IPS-11a (cell line): ENCODE results near the gene IQGAP3.
"Not testable (repeated sequence)": the region's sequence is repeated elsewhere in the genome, so short reads cannot be mapped to it uniquely, and the experiment has no call there.

ENCODE experiments used
- H3K4me3 ChIP-seq: one replicate; pipeline ENCODE4 v1.5.1; 2013; ENCODE audit warnings: low read depth, low read length, control low read depth

The IQGAP3 gene

DNA sequence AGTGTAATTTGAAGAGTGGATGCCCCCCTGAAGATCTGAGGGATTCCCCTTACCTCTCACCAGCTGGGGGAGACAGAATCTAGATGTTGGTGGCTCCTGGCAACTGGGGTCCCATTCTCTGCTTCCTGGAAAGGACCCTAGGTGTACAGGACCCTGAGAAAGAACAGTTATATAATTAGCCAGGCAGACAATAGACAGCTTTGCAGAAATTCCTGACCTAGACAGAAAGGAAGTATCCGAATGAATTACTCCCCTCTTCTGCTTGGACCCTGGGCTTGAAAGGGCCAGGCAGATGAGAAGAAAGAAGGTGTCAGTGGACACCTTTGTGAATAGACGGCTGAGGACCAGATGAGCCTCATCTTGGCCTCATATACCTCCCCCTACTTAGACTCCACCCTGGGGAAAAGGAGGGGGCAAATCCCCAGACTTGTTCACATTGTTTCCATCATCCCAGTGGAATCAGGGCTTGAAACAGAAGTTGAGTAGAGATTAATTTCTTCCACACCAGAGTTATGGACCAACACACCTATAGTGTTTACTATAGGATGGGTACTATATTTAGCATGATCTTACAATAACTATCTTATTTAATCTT lies 1.8 kb upstream of the IQGAP3 start:
- H3K4me3 ChIP-seq: no peak overlapping the region

DNA sequence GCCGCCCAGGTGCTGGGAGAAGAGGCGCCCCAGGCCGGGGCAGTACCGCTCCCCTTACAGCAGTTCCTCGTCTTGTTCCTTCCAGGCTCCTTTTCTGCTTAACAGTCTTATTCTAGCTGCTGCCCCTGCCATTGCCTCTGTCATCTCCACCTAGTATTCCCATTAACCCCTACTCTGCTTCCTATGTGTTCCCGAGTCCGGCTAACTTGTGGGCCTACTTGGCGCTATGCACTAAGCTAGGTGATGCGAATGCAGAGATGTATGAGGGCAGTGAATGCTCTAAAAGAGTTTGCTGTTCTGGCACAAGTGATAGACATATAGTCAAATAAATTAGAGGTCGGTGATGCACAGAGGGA lies 276 bp upstream of the IQGAP3 start:
- no peak overlapping the region for H3K4me3 ChIP-seq

DNA sequence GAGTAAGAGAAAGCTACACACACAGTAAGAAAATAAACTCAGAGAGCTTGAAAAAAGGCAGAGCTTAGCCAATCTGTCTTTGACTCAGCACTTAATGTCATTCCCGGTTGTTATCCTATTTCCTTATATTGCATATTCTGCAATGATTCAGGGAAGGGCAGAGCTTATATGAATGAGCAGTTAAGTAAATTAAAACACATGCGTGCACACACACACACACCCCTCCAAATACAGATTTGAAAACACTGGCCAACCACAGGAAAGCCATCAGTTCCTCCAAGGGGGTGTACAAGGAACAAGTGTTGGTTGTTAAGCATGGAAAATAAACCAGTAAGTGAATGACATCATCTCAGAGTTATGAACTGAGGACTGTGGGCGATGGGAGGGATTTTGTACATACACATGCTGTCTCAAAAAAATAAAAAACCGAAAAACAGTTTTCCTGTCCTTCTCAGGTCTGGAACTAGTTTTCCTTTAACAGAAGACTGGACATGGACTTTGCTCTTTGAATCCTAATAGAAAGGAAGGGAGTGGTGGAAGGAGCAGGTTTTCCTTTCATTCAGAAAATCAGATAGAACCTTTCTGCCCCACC lies 1.0 kb downstream of the IQGAP3 start:
- H3K4me3 ChIP-seq: peak overlapping the region; percentile 90

DNA sequence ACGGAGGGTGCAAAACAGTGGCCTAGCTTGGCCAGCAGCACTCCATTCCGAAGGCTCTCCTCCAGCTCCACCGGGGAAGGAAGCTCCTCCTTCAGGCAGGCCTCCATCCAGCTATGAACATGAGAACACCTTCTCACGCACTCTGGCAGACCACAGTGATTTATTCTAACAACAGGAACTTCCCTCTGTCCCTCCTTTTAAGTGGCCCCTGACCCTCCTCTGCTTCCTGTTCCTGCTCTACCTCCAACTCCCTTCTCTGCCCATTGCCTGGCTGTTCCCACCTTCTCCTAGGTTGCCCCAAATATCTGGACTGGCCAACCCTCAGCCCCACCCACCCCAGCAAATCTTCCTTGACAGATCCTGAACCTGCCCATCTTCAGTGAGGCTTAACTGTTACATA lies 5.9 kb downstream of the IQGAP3 start:
- H3K4me3 ChIP-seq: no peak overlapping the region

DNA sequence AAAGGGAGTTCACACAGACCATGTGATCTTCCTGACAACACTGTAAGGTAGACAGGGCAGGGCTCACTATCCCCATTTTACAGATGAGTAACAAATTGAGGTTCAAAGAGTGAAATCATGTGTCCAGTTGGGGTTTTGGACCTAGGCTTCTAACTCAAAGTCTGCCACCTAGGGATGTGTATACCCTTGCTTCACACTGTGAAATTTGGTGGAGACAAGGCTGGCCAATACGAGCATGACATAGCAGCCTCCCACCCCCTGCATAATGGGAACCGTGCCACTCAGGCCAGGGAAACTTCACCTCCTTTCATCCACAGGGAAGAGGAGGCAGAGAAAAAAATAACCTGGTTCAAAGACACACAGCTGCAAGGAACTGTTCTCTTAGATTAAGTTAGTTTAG lies 6.8 kb downstream of the IQGAP3 start:
- no peak overlapping the region for H3K4me3 ChIP-seq

DNA sequence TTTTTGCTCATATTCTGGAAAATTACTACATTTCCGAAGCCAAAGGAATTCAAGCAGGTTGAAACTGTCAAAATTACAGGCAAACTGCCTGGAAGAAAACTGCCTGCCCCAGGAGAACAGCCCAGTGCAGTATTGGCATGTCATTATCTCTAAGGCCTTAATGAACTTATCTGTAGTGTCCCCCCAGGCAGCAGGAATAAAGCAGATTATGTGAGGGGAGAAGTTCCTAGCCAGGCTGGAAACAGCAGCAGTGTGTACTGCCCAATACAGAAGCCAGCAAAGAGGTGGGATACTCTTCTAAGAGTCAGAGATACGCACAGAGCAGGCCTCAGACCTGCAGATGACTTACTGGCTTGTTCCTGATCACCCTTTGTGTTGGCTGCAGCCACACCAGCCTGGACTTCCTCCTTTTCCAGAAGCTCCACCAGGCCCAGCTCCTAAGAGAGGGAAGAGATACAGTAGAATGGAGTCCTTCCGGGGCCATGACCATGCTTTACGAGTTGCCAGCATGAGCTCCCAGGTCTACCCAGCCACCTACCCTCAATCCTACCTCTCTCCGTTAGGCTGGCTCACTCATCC lies 11.7 kb downstream of the IQGAP3 start:
- no peak overlapping the region for H3K4me3 ChIP-seq

DNA sequence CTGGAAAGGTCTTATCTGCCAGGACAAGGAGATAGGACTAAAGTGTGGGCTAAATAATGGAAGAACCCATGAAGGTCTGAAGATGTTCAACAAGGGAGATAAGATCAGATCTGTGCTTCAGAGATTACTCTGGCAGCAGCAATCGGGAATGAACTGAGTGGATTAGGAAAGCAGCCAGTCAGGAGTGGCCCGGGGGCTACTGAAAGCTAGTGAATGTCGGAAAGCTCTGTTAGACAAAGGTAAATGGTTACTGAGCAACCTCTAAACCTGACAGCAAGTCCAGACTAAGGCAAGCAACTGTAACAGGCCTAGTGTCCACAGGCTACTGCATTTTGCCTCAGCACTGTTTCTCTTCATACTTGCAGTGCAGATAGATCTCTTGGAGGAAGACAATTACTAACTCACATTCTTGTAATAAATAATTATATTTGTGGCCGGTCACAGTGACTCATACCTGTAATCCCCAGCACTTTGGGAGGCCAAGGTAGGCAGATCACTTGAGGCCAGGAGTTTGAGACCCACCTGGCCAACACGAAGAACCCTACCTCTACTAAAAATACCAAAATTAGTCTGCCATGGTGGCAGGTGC lies 12.5 kb downstream of the IQGAP3 start:
- no peak overlapping the region for H3K4me3 ChIP-seq

DNA sequence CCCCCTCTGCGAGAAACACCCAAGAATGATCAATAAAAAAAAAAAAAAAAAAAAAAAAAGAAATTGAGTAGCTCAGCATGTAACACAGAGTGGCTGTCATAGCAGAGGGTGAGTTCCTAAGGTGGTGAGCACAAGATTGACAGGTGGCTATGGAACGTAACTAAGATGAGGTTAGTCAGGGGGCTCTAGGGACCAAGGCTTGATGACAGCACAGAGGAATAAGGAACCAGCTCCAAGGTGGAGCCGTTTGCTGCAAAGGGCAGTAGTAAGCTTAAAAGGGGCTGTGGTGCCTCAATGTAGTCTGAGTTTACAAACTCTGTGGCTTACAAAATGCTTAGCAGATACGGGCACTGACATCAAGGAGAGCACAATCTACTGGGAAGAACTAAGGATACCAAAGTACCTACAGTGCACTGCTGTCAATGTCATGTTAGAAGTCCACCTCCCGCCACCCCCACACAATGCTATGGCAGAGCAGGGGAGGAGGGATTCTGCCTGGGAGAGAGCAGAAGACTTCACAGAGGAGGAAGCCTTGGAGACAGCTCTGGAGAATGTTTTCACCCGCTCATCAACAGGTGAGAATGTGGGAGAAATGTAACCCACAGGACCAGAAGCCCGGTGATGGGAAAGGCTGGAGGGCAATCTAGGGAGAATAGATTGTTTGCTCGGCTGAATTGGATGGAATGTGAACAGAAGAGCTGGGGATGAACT lies 13.1 kb downstream of the IQGAP3 start:
- no peak overlapping the region for H3K4me3 ChIP-seq

DNA sequence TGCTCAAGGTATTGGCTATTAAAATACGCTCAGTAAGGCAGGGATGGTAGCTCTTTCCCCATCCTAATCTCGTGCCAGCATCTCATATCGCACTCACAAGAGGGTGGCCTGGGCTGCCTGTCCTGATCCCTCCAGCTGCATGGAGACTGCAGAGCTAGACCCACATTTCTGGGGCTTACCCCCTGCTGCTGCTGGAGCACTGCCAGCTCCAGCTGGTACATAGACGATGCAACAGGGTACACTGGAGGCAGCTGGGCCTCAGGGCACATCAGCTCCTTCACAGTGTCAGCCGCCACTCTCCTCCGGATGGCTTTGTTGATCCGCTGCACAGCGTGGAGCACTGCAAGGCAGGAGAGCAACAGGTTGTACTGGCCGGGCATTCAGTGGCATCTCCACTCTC lies 16.0 kb downstream of the IQGAP3 start:
- no peak overlapping the region for H3K4me3 ChIP-seq

DNA sequence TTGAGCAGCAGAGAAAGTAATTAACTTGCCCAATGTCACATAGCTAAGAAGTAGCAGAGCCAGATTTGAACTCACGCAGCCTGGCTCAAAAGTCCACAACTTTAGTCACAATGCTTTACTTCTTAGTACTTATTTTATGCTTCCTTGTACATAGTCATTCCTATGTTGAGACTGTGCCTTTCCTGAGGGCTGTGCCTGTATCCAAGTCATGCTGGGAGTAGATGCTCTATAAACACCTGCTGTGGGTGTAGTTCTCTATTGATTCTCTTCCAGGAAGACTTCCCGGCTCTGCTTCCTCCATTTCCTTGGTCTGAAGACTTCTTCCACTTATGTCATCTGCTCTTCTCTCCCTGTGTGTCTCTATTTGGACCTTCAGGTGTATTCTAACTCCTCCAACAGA lies 16.6 kb downstream of the IQGAP3 start:
- no peak overlapping the region for H3K4me3 ChIP-seq

DNA sequence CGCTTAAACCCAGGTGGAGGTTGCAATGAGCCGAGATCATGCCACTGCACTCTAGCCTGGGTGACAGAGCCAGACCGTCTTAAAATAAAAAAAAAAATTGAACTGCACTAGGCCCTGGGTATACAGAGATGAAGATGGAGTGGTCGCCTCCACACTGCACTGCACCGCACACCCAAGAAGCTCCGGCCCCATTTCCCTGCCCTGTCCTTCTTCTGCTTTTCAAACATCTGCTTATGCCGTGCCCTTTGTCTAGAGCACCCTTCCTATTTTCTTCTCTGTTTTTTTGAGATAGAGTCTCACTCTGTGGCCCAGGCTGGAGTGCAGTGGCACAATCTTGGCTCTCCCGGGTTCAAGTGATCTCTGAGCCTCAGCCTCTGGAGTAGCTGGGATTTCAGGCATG lies 17.4 kb downstream of the IQGAP3 start:
- H3K4me3 ChIP-seq: no peak overlapping the region

DNA sequence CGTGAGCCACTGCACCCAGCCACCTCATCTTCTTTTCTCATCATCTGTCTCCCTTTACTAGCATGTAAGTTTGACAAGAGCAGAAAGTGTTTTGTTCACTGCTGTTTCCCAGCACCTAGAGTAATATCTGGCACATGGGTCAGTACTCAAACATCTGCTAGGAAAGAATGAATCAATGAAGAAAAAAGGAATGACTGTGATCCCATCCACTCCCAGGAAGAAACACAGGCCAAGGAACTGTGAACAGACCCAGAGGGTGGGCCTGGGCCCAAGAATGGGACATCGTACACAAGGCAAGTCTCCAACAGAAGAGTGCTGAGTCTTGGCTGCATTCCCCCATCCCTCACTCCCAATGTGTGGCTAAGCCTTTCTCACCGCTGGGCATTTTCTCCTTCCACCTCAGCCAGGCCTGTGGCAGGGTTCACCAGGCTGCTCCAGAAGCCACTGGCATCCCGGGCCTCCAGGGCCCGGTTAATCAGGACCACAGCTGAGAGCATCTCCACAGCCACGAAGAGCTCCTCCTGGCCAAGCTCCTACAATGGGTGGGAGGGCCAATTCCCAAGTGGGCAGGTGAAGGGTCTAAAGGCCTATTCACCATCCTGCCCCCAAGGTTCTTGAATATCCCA lies 18.4 kb downstream of the IQGAP3 start:
- H3K4me3 ChIP-seq: no peak overlapping the region

DNA sequence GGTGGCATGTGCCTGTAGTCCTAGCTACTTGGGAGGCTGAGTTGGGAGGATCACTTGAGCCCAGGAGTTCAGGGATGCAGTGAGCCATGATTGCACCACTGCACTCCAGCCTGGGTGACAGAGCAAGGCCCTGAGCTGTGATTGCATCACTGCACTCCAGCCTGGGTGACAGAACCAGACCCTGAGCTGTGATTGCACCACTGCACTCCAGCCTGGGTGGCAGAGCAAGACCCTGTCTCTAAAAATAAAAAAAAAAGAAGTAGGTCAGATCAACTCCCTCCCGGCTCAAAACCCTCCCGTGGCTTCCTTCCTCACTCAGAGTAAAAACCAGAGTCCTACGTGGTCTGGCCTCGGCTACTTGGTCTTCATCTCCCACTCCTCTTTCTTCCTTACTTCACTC lies 19.4 kb downstream of the IQGAP3 start:
- H3K4me3 ChIP-seq: not testable (repeated sequence)

DNA sequence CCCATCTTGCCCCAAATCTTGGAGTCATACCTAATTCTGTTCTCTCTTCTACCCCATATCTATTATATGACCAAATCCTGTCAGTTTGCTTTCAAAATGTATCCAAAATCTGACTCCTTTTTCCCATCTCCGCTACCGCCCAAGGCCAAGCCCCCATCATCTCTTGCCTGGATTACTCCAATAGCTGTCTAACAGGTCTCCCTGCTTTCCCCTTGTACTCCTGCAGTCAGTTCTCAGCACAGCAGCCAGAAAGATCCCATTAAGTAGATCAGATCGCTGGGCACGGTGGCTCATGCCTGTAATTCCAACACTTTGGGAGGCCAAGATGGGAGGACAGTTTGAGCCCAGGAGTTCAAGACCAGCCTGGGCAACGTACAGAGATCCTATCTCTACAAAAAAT lies 19.8 kb downstream of the IQGAP3 start:
- no peak overlapping the region for H3K4me3 ChIP-seq

DNA sequence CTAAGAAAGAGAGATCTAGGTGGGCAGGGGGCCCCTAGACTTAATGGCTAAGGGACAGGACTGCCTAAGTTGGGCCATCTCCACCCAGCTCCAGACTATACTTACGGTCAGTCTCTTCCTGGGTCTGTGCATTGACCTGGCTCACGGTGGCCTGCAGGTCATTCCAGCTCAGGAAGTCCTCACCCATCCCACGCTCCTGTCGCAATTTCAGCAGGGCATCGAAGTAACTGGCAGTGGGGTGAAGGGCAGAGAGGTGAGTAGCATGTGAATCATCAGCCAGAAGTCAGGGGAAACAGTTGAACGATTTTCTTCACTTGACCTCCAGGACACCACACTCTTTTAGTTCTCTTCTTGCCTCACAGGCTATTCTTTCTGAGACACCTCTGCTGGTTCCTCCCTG lies 20.5 kb downstream of the IQGAP3 start:
- H3K4me3 ChIP-seq: no peak overlapping the region

DNA sequence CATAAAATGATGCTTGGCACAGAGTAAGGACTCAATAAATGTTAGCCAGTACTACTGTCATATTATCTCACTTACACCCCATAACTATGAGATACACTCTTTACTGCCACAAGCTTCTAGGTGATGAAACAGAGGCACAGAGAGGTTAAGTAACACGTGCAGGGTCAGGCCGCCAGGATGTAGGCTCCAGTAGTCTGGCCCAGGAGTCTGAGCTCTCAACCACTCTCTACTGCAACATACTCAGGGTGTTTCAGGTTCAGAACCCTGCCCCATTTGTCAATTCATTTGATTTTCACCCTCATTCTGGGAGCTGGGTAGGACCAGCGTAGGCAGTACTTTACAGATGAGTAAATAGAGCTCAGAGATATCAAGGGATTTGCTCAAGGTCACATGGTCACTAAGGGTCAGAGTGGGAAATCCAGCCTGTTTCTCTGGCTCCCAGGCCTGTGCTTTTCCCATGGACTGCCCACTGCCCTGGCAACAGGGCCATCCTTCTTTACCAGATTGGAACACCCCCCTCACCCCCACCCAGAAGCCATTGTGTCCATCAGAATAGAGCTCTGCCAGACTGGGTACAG lies 21.2 kb downstream of the IQGAP3 start:
- no peak overlapping the region for H3K4me3 ChIP-seq

DNA sequence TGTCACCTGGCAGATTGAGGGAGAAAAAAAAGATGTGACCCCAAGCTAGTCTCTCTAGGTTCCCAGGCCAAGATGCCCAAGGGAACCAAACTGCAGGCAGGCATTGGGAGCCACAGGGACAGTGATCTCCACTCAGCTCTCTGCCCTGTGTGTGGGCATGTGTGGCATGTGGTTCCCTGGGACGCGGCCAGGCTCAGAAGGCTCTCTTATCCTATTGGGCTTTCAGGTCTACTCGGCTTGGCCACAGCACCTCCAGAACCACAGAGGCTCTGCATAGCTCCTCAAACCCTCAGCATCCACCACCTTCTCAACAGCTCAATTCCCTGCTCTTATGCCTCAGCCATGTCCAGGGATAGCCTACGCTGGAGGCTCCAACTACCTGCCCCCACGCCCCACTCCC lies 22.0 kb downstream of the IQGAP3 start:
- no peak overlapping the region for H3K4me3 ChIP-seq

DNA sequence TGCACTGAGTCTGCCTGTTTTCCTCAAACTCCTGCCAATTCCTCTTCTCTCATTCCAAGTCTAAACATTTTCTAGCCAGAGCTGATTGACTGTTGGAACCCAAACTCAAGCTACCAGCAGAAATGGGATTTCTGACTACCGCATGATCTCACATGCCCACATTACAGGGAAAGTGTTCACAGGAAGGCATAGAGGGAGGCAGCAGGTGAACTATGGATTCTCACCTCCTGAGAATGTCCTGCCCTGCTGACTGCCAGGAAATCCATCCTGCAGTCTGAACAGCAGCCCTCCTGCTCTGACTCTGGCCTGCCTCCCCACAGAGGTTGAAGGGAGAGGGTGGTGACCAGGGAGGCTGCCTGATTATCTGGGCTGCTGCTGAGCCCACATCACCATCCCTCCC lies 22.5 kb downstream of the IQGAP3 start:
- H3K4me3 ChIP-seq: no peak overlapping the region

DNA sequence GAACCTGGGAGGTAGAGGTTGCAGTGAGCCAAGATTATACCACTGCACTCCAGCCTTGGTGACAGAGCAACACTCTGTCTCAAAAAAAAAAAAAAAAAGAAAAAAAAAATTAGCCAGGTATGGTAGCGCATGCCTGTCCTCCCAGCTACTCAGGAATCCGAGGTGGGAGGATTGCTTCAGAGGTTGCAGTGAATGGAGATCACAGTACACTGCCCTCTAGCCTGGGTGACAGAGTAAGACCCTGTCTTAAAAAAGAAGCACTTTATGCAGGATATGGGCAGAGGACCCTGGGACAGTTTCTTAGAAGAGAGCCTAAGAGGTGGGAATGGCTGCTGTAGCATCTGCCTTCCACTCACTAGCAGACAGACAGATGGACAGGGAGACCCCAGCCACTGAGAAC lies 23.0 kb downstream of the IQGAP3 start:
- no peak overlapping the region for H3K4me3 ChIP-seq

DNA sequence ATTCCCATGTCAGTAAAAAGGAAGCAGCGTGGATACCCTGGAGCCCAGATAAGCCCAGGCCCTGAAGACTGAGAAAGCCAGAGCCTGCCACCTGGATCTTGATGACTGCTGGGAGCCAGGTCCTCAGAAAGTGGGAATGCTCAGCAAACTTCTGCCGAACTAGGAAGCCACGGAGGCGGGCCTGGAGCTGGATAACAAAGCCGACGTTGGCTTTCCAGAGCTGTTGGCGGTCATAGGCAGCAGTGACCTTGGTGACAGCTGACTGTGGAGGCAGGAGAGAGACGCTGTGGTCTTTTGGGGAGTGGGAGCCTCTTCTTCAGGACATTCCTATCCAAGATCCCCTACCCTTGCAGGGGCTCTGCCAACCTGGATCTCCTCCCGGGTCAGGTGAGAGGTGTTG lies 24.4 kb downstream of the IQGAP3 start:
- no peak overlapping the region for H3K4me3 ChIP-seq

DNA sequence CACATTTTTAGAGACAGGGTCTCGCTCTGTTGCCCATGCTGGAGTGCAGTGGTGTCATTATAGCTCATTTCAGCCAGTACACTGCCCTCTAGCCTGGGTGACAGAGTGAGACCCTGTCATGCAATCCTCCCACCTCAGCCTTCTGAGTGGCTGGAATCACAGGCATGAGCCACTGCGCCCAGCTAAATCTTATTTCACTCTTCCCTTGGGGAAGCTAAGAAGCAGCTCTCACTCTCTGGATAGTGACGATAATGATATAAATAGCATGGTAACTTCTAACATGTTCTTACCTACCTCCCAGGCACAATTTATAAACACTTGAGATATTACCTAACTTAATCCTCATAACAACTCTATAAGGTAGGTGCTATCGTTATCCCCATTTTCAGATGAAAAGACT lies 24.9 kb downstream of the IQGAP3 start:
- no peak overlapping the region for H3K4me3 ChIP-seq
